ENCODE measurements around the gene CTIF. TPM values are rescaled to one million over a fixed set of nuclear protein-coding genes. Genes with fewer than 3 reads are reported as not detected.

Gene CTIF
- 15.0 and 16.1 TPM in 2 replicates for total RNA-seq

GRCh38 chr18:48538531-48539405 lies at the start of gene CTIF:
TSS of gene CTIF (plus strand) at chr18:48539031. CDS start at chr18:48619566, 80,535 bp downstream.
- no peak for TF ChIP-seq CTCF (IDR thresholded peaks at IDR 0.05; ENCODE audit: insufficient read depth, low read length, severe bottlenecking)
- H3K4me3 ChIP-seq (ENCODE audit: low read depth, low read length) = peak within 1 kb of the TSS; percentile 93
- H3K27me3 ChIP-seq (ENCODE audit: control insufficient read depth, insufficient read depth, low read length) = no peaks in the 10 kb centered on the region
- DNase-seq (ENCODE audit: low read depth) = peak; percentile 92
- no peaks in the 10 kb centered on the region for H3K36me3 ChIP-seq (ENCODE audit: control insufficient read depth, insufficient read depth, low read length)
- no peak for FAIRE-seq

GRCh38 chr18:48490641-48491293 lies 48.1 kb upstream of the CTIF start:
- Histone ChIP-seq H3K4me3 (ENCODE audit: low read depth, low read length) (no peak overlapping the region), H3K27me3 (ENCODE audit: control insufficient read depth, insufficient read depth, low read length) (no peaks in the 10 kb centered on the region), H3K36me3 (ENCODE audit: control insufficient read depth, insufficient read depth, low read length) (no peaks in the 10 kb centered on the region)
- DNase-seq (ENCODE audit: low read depth) = peak; percentile 35
- TF ChIP-seq CTCF (IDR thresholded peaks at IDR 0.05; ENCODE audit: insufficient read depth, low read length, severe bottlenecking) = no peak
- no peak for FAIRE-seq

DNA sequence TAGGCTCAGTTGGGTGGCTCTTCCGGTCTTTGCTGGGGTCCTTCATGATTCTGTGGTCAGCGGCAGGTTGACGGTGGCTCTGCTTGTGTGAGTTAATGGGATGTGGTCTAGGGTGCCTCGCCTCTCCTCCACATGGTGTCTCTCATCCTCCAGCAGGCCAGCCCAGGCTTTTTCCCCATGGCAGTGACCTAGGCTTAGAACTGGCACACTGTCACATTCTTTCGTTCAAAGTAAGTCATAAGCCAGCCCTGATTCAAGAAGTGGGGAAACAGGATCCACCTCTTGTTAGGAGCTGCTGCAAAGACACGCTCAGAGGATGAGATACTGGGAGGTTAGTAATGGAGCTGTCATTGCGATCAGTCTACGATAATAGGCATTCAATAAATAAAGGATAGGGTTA lies 46.0 kb upstream of the CTIF start:
- TF ChIP-seq CTCF (IDR thresholded peaks at IDR 0.05; ENCODE audit: insufficient read depth, low read length, severe bottlenecking) = peak; percentile 10
- DNase-seq (ENCODE audit: low read depth) (peak; percentile 76), FAIRE-seq (peak; percentile 66)

DNA sequence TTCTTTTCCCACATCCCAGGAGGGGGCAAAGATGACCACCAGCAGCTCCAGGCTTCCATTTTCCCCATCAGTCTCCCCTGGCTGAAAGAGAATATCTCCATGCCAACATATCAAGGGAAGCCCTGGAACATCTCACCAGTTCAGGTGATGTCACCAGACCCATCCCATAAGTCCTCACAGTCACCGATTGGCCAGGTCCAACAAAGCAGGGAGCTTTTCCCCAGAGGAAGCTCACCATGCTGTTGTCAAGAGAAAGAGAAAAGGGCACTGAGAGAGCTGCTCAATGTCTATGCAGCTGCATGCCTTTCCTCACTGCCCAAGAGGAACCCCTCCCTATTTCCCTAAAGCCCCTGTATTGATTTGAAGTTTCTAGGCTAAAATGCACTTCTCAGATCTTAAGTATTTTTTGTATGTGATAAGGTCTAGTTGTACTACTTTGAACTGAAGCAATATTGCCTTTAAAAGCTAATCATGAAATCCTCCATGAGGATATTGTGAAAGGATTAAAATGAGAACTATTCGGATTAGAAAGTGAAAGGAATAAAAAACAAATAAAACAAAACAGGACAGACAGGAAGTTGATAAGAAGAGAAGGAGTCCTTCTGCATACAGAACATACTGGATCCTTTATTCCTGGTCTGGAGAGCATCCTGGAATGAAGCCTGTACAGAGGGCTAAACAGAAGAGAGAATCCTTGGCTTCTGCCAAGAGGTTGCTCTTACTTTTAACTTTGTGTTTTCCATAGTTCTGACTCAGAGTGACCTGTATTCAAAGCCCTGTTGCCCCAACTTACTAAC lies 45.2 kb upstream of the CTIF start:
- FAIRE-seq = no peak
- no peaks in the 10 kb centered on the region for H3K27me3 ChIP-seq (ENCODE audit: control insufficient read depth, insufficient read depth, low read length)
- H3K36me3 ChIP-seq (ENCODE audit: control insufficient read depth, insufficient read depth, low read length) = no peaks in the 10 kb centered on the region
- TF ChIP-seq CTCF (IDR thresholded peaks at IDR 0.05; ENCODE audit: insufficient read depth, low read length, severe bottlenecking) = no peak
- no peak overlapping the region for H3K4me3 ChIP-seq (ENCODE audit: low read depth, low read length)
- no peak for DNase-seq (ENCODE audit: low read depth)

More for the DNA sequence above, 46.0 kb upstream of the CTIF start:
- Histone ChIP-seq H3K36me3 (ENCODE audit: control insufficient read depth, insufficient read depth, low read length) (no peaks in the 10 kb centered on the region), H3K27me3 (ENCODE audit: control insufficient read depth, insufficient read depth, low read length) (no peaks in the 10 kb centered on the region), H3K4me3 (ENCODE audit: low read depth, low read length) (no peak overlapping the region)

GRCh38 chr18:48497863-48498262 lies 41.0 kb upstream of the CTIF start:
- no peak for DNase-seq (ENCODE audit: low read depth)
- Histone ChIP-seq H3K27me3 (ENCODE audit: control insufficient read depth, insufficient read depth, low read length) (no peaks in the 10 kb centered on the region), H3K4me3 (ENCODE audit: low read depth, low read length) (no peak overlapping the region), H3K36me3 (ENCODE audit: control insufficient read depth, insufficient read depth, low read length) (no peaks in the 10 kb centered on the region)
- no peak for FAIRE-seq
- no peak for TF ChIP-seq CTCF (IDR thresholded peaks at IDR 0.05; ENCODE audit: insufficient read depth, low read length, severe bottlenecking)
